HepG2 (cell line): ENCODE measurements around the gene CLDN9. TPM values are rescaled to one million over a fixed set of nuclear protein-coding genes. Genes with fewer than 3 reads are reported as not detected.

ENCODE experiments used
- GABPA ChIP-seq, 2 experiments: IDR thresholded peaks; 2 replicates each; pipeline ENCODE4 v1.6.1; 2011 to 2016; ENCODE audit warnings: low read depth in 2 of 2, low read length in 1 of 2, missing biosample characterization in 1 of 2, missing genetic modification characterization in 1 of 2
- GLI4 ChIP-seq: sonication (generic); formaldehyde crosslinking; IDR thresholded peaks from 2 replicates; pipeline ENCODE4 v1.5.1; 2020; ENCODE audit warnings: missing genetic modification reagents, mild to moderate bottlenecking, moderate library complexity, borderline replicate concordance
- JUND ChIP-seq: sonication (generic); formaldehyde crosslinking; IDR thresholded peaks from 2 replicates; pipeline ENCODE4 v1.8.0; 2022; ENCODE audit warnings: mild to moderate bottlenecking, missing genetic modification reagents
- KDM5B ChIP-seq: sonication (generic); formaldehyde crosslinking; IDR thresholded peaks from 2 replicates; pipeline ENCODE4 v1.4.0; 2020; ENCODE audit warnings: missing genetic modification reagents, mild to moderate bottlenecking, borderline replicate concordance
- PHF8 ChIP-seq: sonication (generic); formaldehyde crosslinking; IDR thresholded peaks from 2 replicates; pipeline ENCODE4 v1.5.0; 2020; ENCODE audit warnings: missing genetic modification reagents
- RFXAP ChIP-seq: sonication (generic); formaldehyde crosslinking; IDR thresholded peaks from 2 replicates; pipeline ENCODE4 v1.4.0; 2020; ENCODE audit warnings: missing genetic modification reagents, borderline replicate concordance
- TAF1 ChIP-seq: sonication (generic); formaldehyde crosslinking; IDR thresholded peaks from 2 replicates; pipeline ENCODE4 v1.4.0; 2020; ENCODE audit warnings: missing genetic modification reagents
- THYN1 ChIP-seq: sonication (generic); formaldehyde crosslinking; IDR thresholded peaks from 2 replicates; pipeline ENCODE4 v1.8.1; 2023; ENCODE audit warnings: low read depth, mild to moderate bottlenecking, moderate library complexity, missing genetic modification reagents, borderline replicate concordance
- ZNF263 ChIP-seq: sonication (generic); formaldehyde crosslinking; IDR thresholded peaks from 2 replicates; pipeline ENCODE4 v1.4.0; 2020; ENCODE audit warnings: missing genetic modification reagents
- ZNF331 ChIP-seq: sonication (generic); formaldehyde crosslinking; IDR thresholded peaks from 2 replicates; pipeline ENCODE4 v1.4.0; 2020; ENCODE audit warnings: missing genetic modification reagents
- ZNF569 ChIP-seq: sonication (generic); formaldehyde crosslinking; IDR thresholded peaks from 2 replicates; pipeline ENCODE4 v1.5.0; 2020; ENCODE audit warnings: mild to moderate bottlenecking, missing genetic modification reagents, moderate library complexity, borderline replicate concordance
- ZNF841 ChIP-seq: sonication (generic); formaldehyde crosslinking; IDR thresholded peaks from 2 replicates; pipeline ENCODE4 v1.8.1; 2023; ENCODE audit warnings: missing genetic modification reagents, borderline replicate concordance
- polyA plus RNA-seq, 8 experiments: library from polyadenylated mRNA; depleted of rRNA in 3 of 8; stranded (reverse) in 7 of 8; unstranded in 1 of 8; fragments of >200 nt; fragmentation: Illumina TruSeq in 4 of 8; extraction: Trizol in 4 of 8; gene quantifications; 2 replicates each; pipeline versions ENCODE4 v1.2.1 to v1.2.3, GENCODE V29; 2011 to 2016; ENCODE audit warnings: low read depth in 4 of 8, missing spikeins in 1 of 8, mixed read lengths in 1 of 8; ENCODE audit not compliant: insufficient read depth in 1 of 8
- total RNA-seq, 5 experiments: library from RNA; depleted of rRNA; stranded (reverse); fragments of >200 nt; fragmentation: Illumina TruSeq; extraction: Trizol; gene quantifications; 2 replicates each; pipeline ENCODE4 v1.2.3, GENCODE V29; 2016; ENCODE audit warnings: low read depth in 1 of 5
- TF ChIP-seq, protein P1 (sequence below): sonication (generic); formaldehyde crosslinking; IDR thresholded peaks from 2 replicates; pipeline ENCODE4 v1.5.0; 2020; ENCODE audit warnings: mild to moderate bottlenecking, missing genetic modification reagents, borderline replicate concordance
- TF ChIP-seq, protein P2 (sequence below): IDR thresholded peaks from 2 replicates; pipeline ENCODE4 v1.6.1; 2016; ENCODE audit warnings: missing genetic modification reagents, missing compliant biosample characterization
- TF ChIP-seq, protein P3 (sequence below): IDR thresholded peaks from 2 replicates; pipeline ENCODE4 v1.6.1; 2016; ENCODE audit warnings: low read depth, missing genetic modification reagents, missing compliant biosample characterization
- TF ChIP-seq, protein P4 (sequence below): sonication (generic); formaldehyde crosslinking; IDR thresholded peaks from 2 replicates; pipeline ENCODE4 v1.5.1; 2020; ENCODE audit warnings: mild to moderate bottlenecking, moderate library complexity, missing genetic modification reagents

Gene CLDN9
- total and polyA plus RNA-seq, 2 of the 13 experiments (the other 11 are each of a cell fraction or from before 2014, with no cell fraction given) = 0.15 to 0.26 TPM

DNA sequence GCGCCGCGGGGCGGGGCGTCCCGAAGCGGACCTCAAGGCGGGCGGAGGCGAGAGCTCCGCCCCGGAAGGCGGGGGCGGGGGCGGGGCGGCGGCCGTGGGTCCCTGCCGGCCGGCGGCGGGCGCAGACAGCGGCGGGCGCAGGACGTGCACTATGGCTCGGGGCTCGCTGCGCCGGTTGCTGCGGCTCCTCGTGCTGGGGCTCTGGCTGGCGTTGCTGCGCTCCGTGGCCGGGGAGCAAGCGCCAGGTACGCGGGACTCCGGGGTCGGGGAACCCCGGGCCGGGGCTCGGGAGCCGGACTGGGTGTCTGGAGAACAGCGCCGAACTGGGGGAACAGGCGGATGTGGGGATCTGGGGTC is 7.5 kb downstream of the CLDN9 start, which contains the start of gene TNFRSF12A (continued):
- TF ChIP-seq ZNF841 (CRISPR knock-in tag) (no peak), ZNF331 (CRISPR knock-in tag) (0 out of 2 replicates have a peak, but pooled peaks have one; percentile 30), TAF1 (CRISPR knock-in tag) (peak; percentile 89), THYN1 (CRISPR knock-in tag) (no peak), PHF8 (CRISPR knock-in tag) (peak; percentile 54), GABPA (IDR thresholded peaks at IDR 0.05; ENCODE audit: low read depth, low read length) (no peak), GABPA (CRISPR knock-in tag; IDR thresholded peaks at IDR 0.05; ENCODE audit: low read depth) (no peak), JUND (no peak), ZNF569 (CRISPR knock-in tag) (no peak), ZNF263 (0 out of 2 replicates have a peak, but pooled peaks have one; percentile 3), GLI4 (CRISPR knock-in tag) (no peak), KDM5B (CRISPR knock-in tag) (0 out of 2 replicates have a peak, but pooled peaks have one; percentile 28), RFXAP (peak; percentile 23; the same call in 1 of the 2 replicates)
- TF ChIP-seq, protein P1, sequence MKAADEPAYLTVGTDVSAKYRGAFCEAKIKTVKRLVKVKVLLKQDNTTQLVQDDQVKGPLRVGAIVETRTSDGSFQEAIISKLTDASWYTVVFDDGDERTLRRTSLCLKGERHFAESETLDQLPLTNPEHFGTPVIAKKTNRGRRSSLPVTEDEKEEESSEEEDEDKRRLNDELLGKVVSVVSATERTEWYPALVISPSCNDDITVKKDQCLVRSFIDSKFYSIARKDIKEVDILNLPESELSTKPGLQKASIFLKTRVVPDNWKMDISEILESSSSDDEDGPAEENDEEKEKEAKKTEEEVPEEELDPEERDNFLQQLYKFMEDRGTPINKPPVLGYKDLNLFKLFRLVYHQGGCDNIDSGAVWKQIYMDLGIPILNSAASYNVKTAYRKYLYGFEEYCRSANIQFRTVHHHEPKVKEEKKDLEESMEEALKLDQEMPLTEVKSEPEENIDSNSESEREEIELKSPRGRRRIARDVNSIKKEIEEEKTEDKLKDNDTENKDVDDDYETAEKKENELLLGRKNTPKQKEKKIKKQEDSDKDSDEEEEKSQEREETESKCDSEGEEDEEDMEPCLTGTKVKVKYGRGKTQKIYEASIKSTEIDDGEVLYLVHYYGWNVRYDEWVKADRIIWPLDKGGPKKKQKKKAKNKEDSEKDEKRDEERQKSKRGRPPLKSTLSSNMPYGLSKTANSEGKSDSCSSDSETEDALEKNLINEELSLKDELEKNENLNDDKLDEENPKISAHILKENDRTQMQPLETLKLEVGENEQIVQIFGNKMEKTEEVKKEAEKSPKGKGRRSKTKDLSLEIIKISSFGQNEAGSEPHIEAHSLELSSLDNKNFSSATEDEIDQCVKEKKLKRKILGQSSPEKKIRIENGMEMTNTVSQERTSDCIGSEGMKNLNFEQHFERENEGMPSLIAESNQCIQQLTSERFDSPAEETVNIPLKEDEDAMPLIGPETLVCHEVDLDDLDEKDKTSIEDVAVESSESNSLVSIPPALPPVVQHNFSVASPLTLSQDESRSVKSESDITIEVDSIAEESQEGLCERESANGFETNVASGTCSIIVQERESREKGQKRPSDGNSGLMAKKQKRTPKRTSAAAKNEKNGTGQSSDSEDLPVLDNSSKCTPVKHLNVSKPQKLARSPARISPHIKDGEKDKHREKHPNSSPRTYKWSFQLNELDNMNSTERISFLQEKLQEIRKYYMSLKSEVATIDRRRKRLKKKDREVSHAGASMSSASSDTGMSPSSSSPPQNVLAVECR (CRISPR knock-in tag) = peak; percentile 78; the same call in 1 of the 2 replicates
- TF ChIP-seq, protein P2, sequence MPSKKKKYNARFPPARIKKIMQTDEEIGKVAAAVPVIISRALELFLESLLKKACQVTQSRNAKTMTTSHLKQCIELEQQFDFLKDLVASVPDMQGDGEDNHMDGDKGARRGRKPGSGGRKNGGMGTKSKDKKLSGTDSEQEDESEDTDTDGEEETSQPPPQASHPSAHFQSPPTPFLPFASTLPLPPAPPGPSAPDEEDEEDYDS (CRISPR knock-in tag) = no peak
- TF ChIP-seq, protein P3, sequence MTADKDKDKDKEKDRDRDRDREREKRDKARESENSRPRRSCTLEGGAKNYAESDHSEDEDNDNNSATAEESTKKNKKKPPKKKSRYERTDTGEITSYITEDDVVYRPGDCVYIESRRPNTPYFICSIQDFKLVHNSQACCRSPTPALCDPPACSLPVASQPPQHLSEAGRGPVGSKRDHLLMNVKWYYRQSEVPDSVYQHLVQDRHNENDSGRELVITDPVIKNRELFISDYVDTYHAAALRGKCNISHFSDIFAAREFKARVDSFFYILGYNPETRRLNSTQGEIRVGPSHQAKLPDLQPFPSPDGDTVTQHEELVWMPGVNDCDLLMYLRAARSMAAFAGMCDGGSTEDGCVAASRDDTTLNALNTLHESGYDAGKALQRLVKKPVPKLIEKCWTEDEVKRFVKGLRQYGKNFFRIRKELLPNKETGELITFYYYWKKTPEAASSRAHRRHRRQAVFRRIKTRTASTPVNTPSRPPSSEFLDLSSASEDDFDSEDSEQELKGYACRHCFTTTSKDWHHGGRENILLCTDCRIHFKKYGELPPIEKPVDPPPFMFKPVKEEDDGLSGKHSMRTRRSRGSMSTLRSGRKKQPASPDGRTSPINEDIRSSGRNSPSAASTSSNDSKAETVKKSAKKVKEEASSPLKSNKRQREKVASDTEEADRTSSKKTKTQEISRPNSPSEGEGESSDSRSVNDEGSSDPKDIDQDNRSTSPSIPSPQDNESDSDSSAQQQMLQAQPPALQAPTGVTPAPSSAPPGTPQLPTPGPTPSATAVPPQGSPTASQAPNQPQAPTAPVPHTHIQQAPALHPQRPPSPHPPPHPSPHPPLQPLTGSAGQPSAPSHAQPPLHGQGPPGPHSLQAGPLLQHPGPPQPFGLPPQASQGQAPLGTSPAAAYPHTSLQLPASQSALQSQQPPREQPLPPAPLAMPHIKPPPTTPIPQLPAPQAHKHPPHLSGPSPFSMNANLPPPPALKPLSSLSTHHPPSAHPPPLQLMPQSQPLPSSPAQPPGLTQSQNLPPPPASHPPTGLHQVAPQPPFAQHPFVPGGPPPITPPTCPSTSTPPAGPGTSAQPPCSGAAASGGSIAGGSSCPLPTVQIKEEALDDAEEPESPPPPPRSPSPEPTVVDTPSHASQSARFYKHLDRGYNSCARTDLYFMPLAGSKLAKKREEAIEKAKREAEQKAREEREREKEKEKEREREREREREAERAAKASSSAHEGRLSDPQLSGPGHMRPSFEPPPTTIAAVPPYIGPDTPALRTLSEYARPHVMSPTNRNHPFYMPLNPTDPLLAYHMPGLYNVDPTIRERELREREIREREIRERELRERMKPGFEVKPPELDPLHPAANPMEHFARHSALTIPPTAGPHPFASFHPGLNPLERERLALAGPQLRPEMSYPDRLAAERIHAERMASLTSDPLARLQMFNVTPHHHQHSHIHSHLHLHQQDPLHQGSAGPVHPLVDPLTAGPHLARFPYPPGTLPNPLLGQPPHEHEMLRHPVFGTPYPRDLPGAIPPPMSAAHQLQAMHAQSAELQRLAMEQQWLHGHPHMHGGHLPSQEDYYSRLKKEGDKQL (CRISPR knock-in tag) = no peak
- TF ChIP-seq, protein P4, sequence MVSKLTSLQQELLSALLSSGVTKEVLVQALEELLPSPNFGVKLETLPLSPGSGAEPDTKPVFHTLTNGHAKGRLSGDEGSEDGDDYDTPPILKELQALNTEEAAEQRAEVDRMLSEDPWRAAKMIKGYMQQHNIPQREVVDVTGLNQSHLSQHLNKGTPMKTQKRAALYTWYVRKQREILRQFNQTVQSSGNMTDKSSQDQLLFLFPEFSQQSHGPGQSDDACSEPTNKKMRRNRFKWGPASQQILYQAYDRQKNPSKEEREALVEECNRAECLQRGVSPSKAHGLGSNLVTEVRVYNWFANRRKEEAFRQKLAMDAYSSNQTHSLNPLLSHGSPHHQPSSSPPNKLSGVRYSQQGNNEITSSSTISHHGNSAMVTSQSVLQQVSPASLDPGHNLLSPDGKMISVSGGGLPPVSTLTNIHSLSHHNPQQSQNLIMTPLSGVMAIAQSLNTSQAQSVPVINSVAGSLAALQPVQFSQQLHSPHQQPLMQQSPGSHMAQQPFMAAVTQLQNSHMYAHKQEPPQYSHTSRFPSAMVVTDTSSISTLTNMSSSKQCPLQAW (CRISPR knock-in tag) = no peak
